ENCODE data around the gene CFAP61. TPM values are rescaled to one million over a fixed set of nuclear protein-coding genes. Genes with fewer than 3 reads are reported as not detected.
A peak's percentile ranks its signal among the peaks of the same experiment; 100 is the strongest.
"Not testable (repeated sequence)": the region's sequence is repeated elsewhere in the genome, so short reads cannot be mapped to it uniquely, and the experiment has no call there.

Gene CFAP61
- 0.32 TPM in 1 of 2 replicates, not detected in the other for total RNA-seq (2014; rRNA removed; shearing (Covaris generic))
- polyA plus RNA-seq (2014; cell fraction: nucleus; rRNA removed) = not detected in 2 replicates

DNA sequence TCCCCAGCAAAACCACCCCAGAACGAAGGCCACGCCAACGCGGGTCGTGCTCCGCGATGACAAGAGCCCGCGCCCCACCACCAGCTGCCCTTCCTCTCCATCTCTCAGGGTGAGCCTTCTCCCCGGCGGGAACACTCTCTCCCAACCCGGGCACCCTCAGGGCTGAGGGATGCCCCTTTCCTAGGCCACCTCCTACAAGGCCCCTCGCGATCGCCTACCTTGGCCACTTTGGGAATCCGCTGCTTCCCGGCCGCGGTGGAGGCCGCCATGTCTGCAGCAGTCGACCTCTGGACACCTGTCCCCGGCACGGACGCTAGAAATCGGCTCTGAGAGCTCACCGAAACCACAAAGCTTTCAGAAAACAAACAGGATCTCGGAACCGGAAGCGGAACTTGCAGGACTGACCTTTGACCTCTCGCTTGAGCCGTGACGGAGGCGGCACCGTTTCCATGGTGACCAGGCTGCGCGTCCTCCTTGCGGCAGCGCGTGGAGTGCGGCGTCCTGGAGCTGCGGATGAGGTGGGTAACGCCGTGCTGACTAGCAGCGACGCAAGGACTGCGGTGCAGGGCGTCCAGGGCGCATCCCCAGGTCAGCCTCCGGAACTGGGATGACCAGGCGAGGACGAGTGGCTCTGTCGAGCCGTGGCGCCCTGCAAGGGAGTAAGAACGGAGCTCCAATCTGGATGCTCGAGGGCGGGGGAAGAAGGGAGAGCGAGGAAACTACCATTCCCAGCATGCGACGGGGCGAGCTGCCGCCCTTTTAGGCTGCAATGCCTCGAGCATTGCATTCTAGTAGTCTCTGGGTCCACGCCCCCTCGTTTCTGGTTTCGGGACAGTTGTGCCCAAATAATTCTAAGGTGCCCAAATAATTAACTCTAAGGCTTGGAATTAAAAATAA, at the start of gene CFAP61, which contains the start of gene CRNKL1:
Gene CFAP61, plus strand, starts transcription at position 459 of the 897 bp plus-strand sequence. CDS start 4,122 bp downstream, outside the sequence.
Gene CRNKL1, minus strand, starts transcription at position 393 of the 897 bp plus-strand sequence. Its CDS starts 124 bp downstream, at position 269.
- peak; percentile 96 for DNase-seq (ENCODE audit: extremely low read depth, low read depth)

- DNase-seq (ENCODE audit: extremely low read depth, low read depth) = no peak
Observed at GRCh38 chr20:20003031-20003954, 49.0 kb upstream of the CFAP61 start.

DNA sequence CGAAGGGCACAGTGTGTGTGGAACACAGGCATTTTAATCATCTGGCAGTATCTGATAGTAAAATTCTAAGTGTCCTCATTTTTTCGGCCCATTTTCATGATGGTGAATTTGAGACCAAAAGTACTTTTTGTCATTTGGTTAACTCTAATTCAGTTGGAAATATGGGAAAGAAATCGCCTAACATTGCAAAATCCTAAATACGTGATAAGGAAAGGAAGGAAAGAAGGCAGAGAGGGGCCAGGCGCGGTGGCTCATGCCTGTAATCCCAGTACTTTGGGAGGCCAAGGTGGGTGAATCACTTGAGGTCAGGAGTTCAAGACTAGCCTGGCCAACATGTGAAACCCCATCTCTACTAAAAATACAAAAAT, 48.4 kb upstream of the CFAP61 start:
- not testable (repeated sequence) for DNase-seq (ENCODE audit: extremely low read depth, low read depth)

DNA sequence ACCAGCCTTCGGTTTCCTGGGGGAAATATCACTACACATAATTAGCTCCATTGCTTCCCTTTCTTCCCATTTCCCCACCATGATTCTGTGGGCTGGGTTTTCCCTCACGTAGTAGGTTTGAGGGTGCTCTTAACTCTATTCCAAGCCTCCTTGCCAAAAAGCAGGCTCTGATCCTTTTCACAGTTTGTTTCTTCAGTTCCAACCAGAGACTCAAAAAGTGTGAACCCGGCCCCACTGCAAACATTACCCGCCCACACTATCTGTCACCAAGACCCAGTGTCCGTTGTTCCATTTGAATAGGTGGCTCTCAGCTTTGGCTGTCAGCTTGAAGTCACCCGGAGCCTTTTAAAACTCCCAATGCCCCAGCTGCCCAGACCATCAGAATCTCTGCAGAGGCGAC, 47.0 kb upstream of the CFAP61 start:
- no peak for DNase-seq (ENCODE audit: extremely low read depth, low read depth)

GRCh38 chr20:20009784-20010253, 42.5 kb upstream of the CFAP61 start:
- no peak for DNase-seq (ENCODE audit: extremely low read depth, low read depth)

GRCh38 chr20:20010639-20011500, 41.5 kb upstream of the CFAP61 start:
- DNase-seq (ENCODE audit: extremely low read depth, low read depth) = peak; percentile 15

DNA sequence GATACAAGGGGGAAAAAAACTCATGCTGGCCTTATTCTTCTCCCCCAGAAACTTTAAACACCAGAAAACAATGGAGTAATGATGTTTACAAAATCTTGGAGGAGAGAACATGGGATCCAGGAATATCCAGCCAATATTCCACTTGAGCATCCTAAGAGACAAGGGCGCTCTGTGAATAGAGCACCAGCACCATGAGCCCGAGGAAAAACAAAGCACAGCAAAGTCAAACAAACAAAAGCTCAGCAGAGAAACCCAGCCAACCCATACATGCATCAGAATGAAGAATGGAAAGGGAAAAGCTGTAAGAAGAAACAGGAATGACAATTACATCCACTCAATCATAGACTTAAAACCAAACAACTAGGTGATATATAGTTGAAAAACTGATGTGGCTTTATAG, 39.8 kb upstream of the CFAP61 start:
- no peak for DNase-seq (ENCODE audit: extremely low read depth, low read depth)

- DNase-seq (ENCODE audit: extremely low read depth, low read depth) = no peak
Observed at GRCh38 chr20:20014659-20015058, 37.7 kb upstream of the CFAP61 start.

DNA sequence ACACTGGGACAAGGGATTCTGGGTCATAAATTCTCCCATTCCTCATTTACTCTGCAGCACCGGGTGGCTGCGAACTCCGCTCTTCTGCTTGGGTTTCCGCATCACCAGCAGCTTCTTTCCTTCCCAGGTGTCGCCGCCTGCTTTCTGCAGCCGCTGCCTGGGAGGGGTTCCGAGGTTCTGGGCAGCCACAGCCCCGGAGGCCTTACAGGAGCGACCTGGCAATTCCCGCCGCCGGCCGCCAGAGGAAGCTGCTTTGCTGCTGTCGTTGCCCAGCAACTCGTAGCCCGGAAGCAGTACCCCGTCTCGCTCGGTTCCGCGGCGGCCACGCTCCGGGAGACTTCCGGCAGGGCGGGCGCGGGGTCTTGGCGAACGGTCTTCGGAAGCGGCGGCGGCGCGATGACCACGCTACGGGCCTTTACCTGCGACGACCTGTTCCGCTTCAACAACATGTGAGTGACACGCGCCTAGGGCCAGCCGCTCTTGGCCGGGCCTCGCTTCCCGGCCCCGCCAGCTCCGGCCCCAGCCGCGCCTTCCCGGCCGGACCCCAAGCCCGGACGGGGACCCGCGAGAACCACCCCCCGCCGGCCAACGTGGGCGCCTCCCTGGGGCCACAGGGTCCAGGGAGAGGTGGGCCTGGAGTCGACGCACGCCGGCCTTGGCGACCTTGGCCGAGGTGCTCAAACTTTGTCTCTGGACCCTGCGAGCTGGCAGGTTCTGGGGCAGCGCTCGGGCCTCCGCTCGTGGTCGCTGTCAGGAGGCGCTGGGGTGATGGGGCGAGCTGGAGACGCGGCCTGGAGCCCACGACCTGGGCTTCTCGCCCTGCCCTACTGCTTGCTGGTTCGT, 35.1 kb upstream of the CFAP61 start, which contains the start of gene NAA20:
Gene NAA20, plus strand, starts transcription at position 362 of the 843 bp plus-strand sequence. Its CDS starts 35 bp downstream, at position 397.
- peak; percentile 89 for DNase-seq (ENCODE audit: extremely low read depth, low read depth)

GRCh38 chr20:20017844-20018185, 34.5 kb upstream of the CFAP61 start:
- no peak for DNase-seq (ENCODE audit: extremely low read depth, low read depth)

DNA sequence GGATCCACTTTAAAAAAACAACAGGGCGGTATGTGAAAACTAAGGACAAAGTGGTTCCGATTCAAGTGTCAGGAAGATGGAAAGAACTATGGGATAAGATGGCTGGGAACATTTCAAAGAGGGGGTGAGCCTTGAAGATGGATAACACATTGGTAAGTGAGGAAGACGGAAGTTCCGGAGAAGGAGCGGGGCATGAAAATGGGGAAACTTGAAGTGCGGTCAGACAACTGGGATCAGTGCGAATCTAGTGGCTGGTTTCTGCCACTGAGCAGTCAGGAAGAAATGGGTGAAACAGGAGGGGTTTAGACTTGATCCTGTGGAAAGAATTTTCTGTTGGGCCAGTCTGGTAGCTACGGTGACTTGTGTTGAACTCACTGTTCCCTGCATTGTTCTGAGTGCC, 34.0 kb upstream of the CFAP61 start:
- DNase-seq (ENCODE audit: extremely low read depth, low read depth) = no peak

- no peak for DNase-seq (ENCODE audit: extremely low read depth, low read depth)
Observed at GRCh38 chr20:20019123-20019522, 33.2 kb upstream of the CFAP61 start.

DNA sequence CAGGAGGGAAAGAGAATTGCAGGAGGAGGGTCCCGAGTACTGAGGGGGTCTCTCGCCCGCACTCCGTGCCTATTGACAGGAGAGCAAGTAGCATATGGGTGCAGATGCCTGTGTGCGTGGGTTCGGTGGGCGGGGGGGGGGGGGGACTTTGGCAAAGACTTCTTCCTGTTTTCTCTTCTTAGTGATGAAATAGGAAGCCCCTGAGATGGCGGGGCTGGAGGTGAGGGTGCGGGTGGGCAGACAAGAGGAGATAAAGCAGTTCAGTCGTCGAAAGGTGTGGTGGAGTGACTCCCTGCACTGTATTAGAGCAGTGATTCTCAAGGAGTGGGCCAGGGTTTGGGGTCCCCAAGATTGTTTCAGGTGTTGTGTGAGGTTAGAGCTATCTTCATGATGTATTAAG, 31.4 kb upstream of the CFAP61 start:
- DNase-seq (ENCODE audit: extremely low read depth, low read depth) = no peak

DNA sequence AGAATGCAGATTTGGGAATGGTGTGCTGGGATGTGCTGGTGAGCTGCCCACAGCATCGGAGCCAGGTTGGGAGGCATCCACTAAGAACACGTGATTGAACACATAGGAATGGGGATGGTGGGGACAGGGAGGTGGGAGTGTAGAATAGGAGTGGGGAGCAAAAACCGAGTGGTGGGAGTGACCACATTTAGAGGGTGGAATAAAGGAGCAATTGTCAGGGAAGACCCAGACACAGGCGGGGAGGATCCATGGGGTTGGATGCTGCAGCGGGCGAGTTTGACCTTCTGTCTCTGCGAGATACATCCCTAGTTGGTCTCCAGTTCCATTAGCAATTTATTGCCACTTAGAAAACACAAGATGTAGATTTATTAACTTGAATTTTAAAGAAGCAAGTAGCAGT, 30.5 kb upstream of the CFAP61 start:
- no peak for DNase-seq (ENCODE audit: extremely low read depth, low read depth)

DNA sequence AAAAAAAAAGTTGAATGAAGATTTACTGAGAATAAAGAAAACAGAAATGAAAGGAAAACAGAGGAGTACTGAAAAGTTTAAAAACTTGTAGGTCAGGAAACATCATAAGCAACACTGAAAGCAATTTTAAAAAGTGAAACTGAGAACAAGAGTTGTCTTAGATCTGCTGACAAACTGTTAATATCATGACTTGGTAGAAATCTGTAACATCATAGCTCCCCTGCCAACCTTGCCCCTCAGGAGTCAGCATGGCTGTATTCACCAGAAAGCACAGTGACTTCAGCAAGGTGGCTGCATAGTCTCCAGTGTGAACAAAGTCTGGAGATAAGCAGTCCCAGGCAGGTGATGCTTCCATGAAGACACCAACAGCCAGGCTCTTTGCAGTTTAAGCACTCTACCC, 29.8 kb upstream of the CFAP61 start:
- no peak for DNase-seq (ENCODE audit: extremely low read depth, low read depth)

- no peak for DNase-seq (ENCODE audit: extremely low read depth, low read depth)
Observed at GRCh38 chr20:20023395-20023794, 28.9 kb upstream of the CFAP61 start.

DNA sequence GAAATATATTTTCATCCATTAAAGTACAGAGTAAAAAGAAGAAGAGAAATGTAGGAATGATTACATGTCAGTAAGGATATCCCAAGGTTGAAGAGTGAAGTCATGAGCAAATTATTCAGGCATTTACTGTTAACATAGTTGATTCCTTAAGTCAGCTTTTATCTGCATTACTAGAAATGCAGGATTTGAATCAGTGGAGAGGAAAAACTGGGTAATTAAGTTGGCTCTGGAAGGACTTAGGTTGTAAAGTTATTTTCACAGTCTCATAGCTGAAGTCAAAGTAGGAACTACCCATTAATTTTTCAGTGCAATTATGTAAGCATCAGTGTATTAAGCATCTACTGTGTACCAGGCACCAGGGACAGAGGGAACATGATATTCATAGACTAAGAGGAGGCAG, 27.4 kb upstream of the CFAP61 start:
- no peak for DNase-seq (ENCODE audit: extremely low read depth, low read depth)

DNA sequence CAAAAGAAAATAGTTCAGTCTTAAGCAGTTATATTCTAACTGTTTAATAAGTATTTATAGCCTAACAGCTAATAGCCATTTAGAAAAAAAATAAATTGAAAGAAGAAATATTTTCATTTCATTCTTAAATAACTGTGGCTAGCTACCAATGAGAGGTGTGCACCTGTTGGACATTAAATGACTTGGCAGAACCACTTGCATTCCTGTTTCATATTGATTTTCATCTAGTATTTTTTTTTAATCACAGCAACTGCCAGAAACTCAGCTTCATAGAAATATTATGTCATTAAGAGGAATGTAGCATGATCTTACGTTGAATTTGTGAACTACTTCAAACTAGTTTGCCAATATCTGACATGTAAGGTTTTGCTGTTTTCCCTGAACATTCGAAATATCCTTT, 25.0 kb upstream of the CFAP61 start:
- DNase-seq (ENCODE audit: extremely low read depth, low read depth) = no peak

DNA sequence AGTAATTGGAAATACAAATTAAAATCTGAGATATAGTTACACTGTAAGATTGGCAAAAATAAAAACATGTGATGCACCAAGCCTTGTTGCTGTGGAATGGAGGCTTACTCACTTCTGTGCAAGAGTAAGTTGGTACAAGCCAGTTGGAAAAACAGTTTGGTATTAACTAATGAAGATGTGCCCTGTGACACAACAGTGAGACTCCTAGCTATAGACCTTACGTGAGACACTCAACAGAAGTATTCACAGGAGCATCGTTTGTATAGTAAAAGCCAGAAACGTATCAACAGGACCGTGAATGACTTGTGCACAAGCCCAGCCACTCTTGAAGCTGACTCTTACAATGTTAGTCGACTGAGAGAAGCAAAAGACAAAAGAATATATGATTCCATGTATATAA, 20.5 kb upstream of the CFAP61 start:
- no peak for DNase-seq (ENCODE audit: extremely low read depth, low read depth)

All from NCI-H460 (cell line).